Fibroblast of lung (primary cell): Measurements from ENCODE around the gene SDK1.

Experiments
- CTCF ChIP-seq, 2 donors: IDR thresholded peaks in 1 of 2; conservative IDR thresholded peaks in 1 of 2; 1 replicate in 1 of 2; 2 replicates in 1 of 2; pipeline ENCODE4 v1.5.1; 2011 to 2012; ENCODE audit warnings: low read length in 2 of 2, control low read depth in 1 of 2, inconsistent platforms in 1 of 2, low read depth in 1 of 2, mild to moderate bottlenecking in 1 of 2
- EZH2 ChIP-seq: IDR thresholded peaks from 2 replicates; pipeline ENCODE4 v1.5.1; 2012; ENCODE audit warnings: low read length, control low read depth, mild to moderate bottlenecking; ENCODE audit errors: missing control alignments

- TF ChIP-seq CTCF (conservative IDR thresholded peaks at IDR 0.05 in 1 of 2, IDR thresholded peaks at IDR 0.05 in 1 of 2; ENCODE audit: low read depth in 1 of 2, low read length in 2 of 2): no peak
- no peak for TF ChIP-seq EZH2
These were observed 338 bp downstream of the SDK1 start for GRCh38 chr7:3301449-3301731.
